GM12865 (cell line): Measurements from ENCODE around the gene CCDC91.

Experiments used
- DNase-seq: peaks from one replicate; pipeline ENCODE4 v3.0.0; 2010; ENCODE audit warnings: low read depth
- H3K4me3 ChIP-seq: 2 replicates; pipeline ENCODE4 v1.5.1; 2011; ENCODE audit warnings: mild to moderate bottlenecking, low read depth, low read length, control low read depth
- CTCF ChIP-seq: IDR thresholded peaks from 2 replicates; pipeline ENCODE4 v1.5.1; 2011; ENCODE audit warnings: low read length, control low read depth, low read depth, inconsistent platforms; ENCODE audit not compliant: insufficient read depth; ENCODE audit errors: missing control alignments

CCDC91 gene

GRCh38 chr12:28227251-28227650 is 37.0 kb downstream of the CCDC91 start:
- no peak overlapping the region for H3K4me3 ChIP-seq
- no peak for DNase-seq
- no peak for TF ChIP-seq CTCF

- TF ChIP-seq CTCF = no peak
- no peak overlapping the region for H3K4me3 ChIP-seq
- no peak for DNase-seq
Observed at GRCh38 chr12:28231248-28231647, 41.0 kb downstream of the CCDC91 start.

- H3K4me3 ChIP-seq = no peak overlapping the region
- no peak for DNase-seq
- no peak for TF ChIP-seq CTCF
Observed at GRCh38 chr12:28232211-28232928, 42.1 kb downstream of the CCDC91 start.

- TF ChIP-seq CTCF = no peak
- no peak overlapping the region for H3K4me3 ChIP-seq
- DNase-seq = no peak
Observed at GRCh38 chr12:28234444-28234843, 44.2 kb downstream of the CCDC91 start.

GRCh38 chr12:28235015-28235414 is 44.8 kb downstream of the CCDC91 start:
- no peak overlapping the region for H3K4me3 ChIP-seq
- no peak for DNase-seq
- no peak for TF ChIP-seq CTCF

GRCh38 chr12:28235985-28236384 is 45.7 kb downstream of the CCDC91 start:
- no peak for DNase-seq
- no peak for TF ChIP-seq CTCF
- H3K4me3 ChIP-seq = no peak overlapping the region

GRCh38 chr12:28237423-28237822 is 47.2 kb downstream of the CCDC91 start:
- no peak overlapping the region for H3K4me3 ChIP-seq
- DNase-seq = no peak
- TF ChIP-seq CTCF = no peak
